GM18870 (cell line): ENCODE results near the gene PRKX.
"Not testable (repeated sequence)": the region's sequence is repeated elsewhere in the genome, so short reads cannot be mapped to it uniquely, and the experiment has no call there.

Experiments used
- ATAC-seq: cut with Tn5 transposase; IDR thresholded peaks from one replicate; pipeline ENCODE4 v1.9.1; 2021; ENCODE audit warnings: moderate library complexity; ENCODE audit not compliant: unreplicated experiment

PRKX gene

GRCh38 chrX:3712051-3712869 is 1.2 kb downstream of the PRKX start:
- peak; percentile 9 for ATAC-seq

GRCh38 chrX:3711331-3711917 is 2.0 kb downstream of the PRKX start:
- ATAC-seq: no peak

- ATAC-seq: not testable (repeated sequence)
Measured at GRCh38 chrX:3707673-3708274, 5.7 kb downstream of the PRKX start.

- ATAC-seq: no peak
Measured at GRCh38 chrX:3706481-3706880, 7.0 kb downstream of the PRKX start.

GRCh38 chrX:3703251-3703650 is 10.2 kb downstream of the PRKX start:
- ATAC-seq: not testable (repeated sequence)

- ATAC-seq: not testable (repeated sequence)
Measured at GRCh38 chrX:3702095-3702494, 11.4 kb downstream of the PRKX start.

GRCh38 chrX:3701445-3701928 is 12.0 kb downstream of the PRKX start:
- ATAC-seq: not testable (repeated sequence)

GRCh38 chrX:3699821-3700381 is 13.5 kb downstream of the PRKX start:
- ATAC-seq: peak; percentile 76

- no peak for ATAC-seq
Measured at GRCh38 chrX:3697701-3698279, 15.7 kb downstream of the PRKX start.

GRCh38 chrX:3697220-3697684 is 16.2 kb downstream of the PRKX start:
- no peak for ATAC-seq

- no peak for ATAC-seq
Measured at GRCh38 chrX:3695536-3695935, 17.9 kb downstream of the PRKX start.

- no peak for ATAC-seq
Measured at GRCh38 chrX:3690140-3690539, 23.3 kb downstream of the PRKX start.

- ATAC-seq: not testable (repeated sequence)
Measured at GRCh38 chrX:3683236-3683635, 30.2 kb downstream of the PRKX start.

- ATAC-seq: no peak
Measured at GRCh38 chrX:3680459-3680858, 33.0 kb downstream of the PRKX start.

GRCh38 chrX:3679669-3680068 is 33.8 kb downstream of the PRKX start:
- ATAC-seq: no peak

- ATAC-seq: no peak
Measured at GRCh38 chrX:3678328-3678727, 35.1 kb downstream of the PRKX start.

GRCh38 chrX:3674881-3675280 is 38.6 kb downstream of the PRKX start:
- ATAC-seq: no peak

GRCh38 chrX:3669841-3670475 is 43.5 kb downstream of the PRKX start:
- ATAC-seq: no peak

GRCh38 chrX:3666975-3667374 is 46.5 kb downstream of the PRKX start:
- no peak for ATAC-seq

- no peak for ATAC-seq
Measured at GRCh38 chrX:3664921-3665320, 48.5 kb downstream of the PRKX start.
